Activated T-helper 2 cell treated with anti-CD3 and anti-CD28 coated beads, Interferon-gamma antibody, Interleukin-2, Interleukin-4, amounts not matched to agents 10 μg/mL and 5 μg/mL and 100 μg/mL, durations not matched to agents 14 hours and 24 hours and 36 hours (primary cell): ENCODE results near the gene PDILT. TPM values are rescaled to one million over a fixed set of nuclear protein-coding genes. Genes with fewer than 3 reads are reported as not detected.

ENCODE experiments used
- DNase-seq: peaks from one replicate; pipeline ENCODE4 v3.0.0; 2021; ENCODE audit warnings: low spot score
- H3K27ac Mint-ChIP-seq: one replicate; pipeline ENCODE4 v1.8.0; 2021; ENCODE audit warnings: mixed read lengths
- H3K27me3 Mint-ChIP-seq: one replicate; pipeline ENCODE4 v1.8.0; 2021; ENCODE audit warnings: low read depth, mixed read lengths
- H3K36me3 Mint-ChIP-seq: one replicate; pipeline ENCODE4 v1.8.0; 2021; ENCODE audit warnings: low read depth, mixed read lengths
- H3K4me1 Mint-ChIP-seq: one replicate; pipeline ENCODE4 v1.8.0; 2021; ENCODE audit warnings: low read depth, mixed read lengths
- H3K4me3 Mint-ChIP-seq: one replicate; pipeline ENCODE4 v1.8.0; 2021; ENCODE audit warnings: low read depth, mild to moderate bottlenecking, moderate library complexity, mixed read lengths
- H3K9me3 Mint-ChIP-seq: one replicate; pipeline ENCODE4 v1.8.0; 2021; ENCODE audit warnings: mixed read lengths
- intact Hi-C: fragments of 100-400 bp; cut with micrococcal nuclease; formaldehyde crosslinking; loops from one replicate; pipeline ENCODE4 v1.15.1; 2023
- total RNA-seq: library from RNA; stranded (reverse); gene quantifications from 2 replicates; pipeline ENCODE4 v1.2.3, GENCODE V29; 2022

The PDILT gene
- total RNA-seq, 1 donor from 2014 or later, result 0.07 TPM

- DNase-seq, result no peak
- Mint-ChIP-seq H3K9me3 (no peaks in the 10 kb centered on the region), H3K27me3 (no peaks in the 10 kb centered on the region), H3K4me3 (no peak overlapping the region), H3K36me3 (no peaks in the 10 kb centered on the region), H3K27ac (no peak overlapping the region), H3K4me1 (no peaks in the 10 kb centered on the region)
- intact Hi-C loops, result no loop called here
Observed at GRCh38 chr16:20310421-20311395, 93.8 kb downstream of the PDILT start.

- DNase-seq, result no peak
- H3K36me3 Mint-ChIP-seq, result no peaks in the 10 kb centered on the region
- no peak overlapping the region for H3K27ac Mint-ChIP-seq
- no peaks in the 10 kb centered on the region for H3K9me3 Mint-ChIP-seq
- intact Hi-C loops, result no loop called here
- no peaks in the 10 kb centered on the region for H3K27me3 Mint-ChIP-seq
- H3K4me1 Mint-ChIP-seq, result no peaks in the 10 kb centered on the region
- H3K4me3 Mint-ChIP-seq, result no peak overlapping the region
Observed at GRCh38 chr16:20309786-20310185, 94.8 kb downstream of the PDILT start.

Other genes starting within 250 kb of the PDILT start
- not detected in 2 replicates for gene GP2, start 77.2 kb downstream of the PDILT start, total RNA-seq
- not detected in 2 replicates for gene UMOD, start 52.0 kb downstream of the PDILT start, total RNA-seq
- not detected in 2 replicates for gene ACSM5, start 4.8 kb upstream of the PDILT start, total RNA-seq
- gene ACSM2A, start 46.8 kb upstream of the PDILT start, total RNA-seq, result 3.8 and 4.6 TPM in 2 replicates
- gene ACSM2B, start 171.6 kb upstream of the PDILT start, total RNA-seq, result 2.3 and 2.6 TPM in 2 replicates